Activated T-cell treated with anti-CD3 and anti-CD28 coated beads for 24 hours (primary cell): ENCODE data around the gene RAB6A.
A peak's percentile ranks its signal among the peaks of the same experiment; 100 is the strongest.

Experiments used
- DNase-seq: peaks from one replicate; pipeline ENCODE4 v3.0.0-alpha.2; 2020; ENCODE audit warnings: low read depth

RAB6A gene

DNA sequence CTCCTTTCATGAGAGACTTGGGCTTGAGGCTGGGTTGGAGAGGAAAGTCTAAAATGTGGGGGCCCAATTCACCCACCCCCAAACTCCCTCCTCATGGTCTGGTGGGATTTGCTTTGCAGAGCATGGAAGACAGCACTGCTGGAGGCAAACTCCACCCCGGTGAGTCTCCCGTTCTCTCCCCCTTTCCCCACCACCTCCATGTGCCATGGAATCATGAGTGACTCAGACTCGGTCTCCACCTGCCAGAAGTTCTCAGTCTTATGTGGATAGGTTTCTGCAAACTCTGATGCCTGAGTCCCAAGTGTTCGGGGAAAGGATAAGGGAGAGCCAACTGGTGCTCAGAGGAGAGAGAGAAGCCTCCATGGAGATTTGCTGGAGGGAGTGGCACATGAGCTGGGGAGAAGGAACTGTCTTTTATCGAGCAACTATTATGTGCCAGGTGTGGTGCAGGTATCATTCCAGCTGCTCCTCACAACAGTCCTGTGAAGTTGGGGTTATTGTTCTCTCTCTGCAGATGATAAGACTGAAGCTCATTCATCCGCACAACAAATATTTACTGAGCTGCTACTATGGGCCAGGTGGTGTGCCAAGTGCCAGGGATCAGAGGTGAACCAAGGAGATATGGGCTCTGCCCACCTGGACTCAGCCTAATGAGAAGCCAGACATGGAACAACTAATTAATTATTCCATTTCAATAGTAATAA is 107.9 kb downstream of the RAB6A start:
- no peak for DNase-seq

DNA sequence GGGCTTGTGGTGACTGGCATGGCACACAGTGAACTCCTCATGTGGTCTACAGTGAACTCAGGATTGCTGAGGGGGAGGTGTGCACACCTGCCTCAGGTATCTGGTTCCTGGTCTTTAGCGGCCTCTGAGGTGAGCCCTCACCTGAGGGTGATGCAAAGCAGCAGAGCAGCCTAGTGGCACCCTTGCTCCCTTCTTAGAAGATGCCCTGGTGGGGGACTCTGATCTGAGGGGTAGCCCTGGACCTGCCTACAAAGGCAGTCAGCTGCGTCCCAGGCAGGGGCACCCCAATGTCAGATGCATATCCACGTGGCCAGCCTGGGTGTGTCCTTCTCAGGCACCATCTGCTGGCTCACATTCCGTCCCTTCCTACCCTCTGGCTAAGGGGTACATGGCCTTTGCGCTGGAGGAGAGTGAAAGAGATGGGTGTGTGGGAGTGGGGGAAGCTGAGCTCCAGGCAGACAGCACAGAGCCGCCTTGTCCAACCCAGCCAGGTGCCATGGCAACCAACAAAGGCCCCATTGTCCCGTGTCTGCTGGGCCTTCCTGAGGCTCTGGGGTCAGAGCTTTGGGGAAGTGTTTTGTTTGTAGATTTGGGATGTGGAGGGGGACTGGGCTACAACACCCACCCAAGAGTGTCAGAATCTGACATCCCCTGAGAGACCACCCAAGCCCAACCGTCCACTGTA is 108.7 kb downstream of the RAB6A start:
- DNase-seq: no peak

DNA sequence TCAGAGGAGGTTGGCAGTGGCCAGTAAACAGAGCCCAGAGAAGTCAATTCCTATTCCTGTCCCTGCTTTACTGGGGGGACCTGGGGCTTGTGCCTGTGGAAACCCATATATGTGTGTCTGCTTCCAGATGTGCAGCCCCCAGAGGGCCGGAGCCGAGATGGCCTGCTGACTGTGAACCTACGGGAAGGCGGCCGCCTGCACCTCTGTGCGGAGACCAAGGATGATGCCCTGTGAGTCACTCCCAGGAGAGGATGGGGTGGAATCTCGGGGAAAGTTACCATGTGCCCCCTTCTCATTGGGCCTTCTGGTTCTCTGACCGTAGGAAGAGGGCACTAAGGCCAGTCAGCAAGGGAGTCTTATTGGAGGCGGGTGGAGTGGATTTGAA is 109.2 kb downstream of the RAB6A start:
- DNase-seq: no peak

DNA sequence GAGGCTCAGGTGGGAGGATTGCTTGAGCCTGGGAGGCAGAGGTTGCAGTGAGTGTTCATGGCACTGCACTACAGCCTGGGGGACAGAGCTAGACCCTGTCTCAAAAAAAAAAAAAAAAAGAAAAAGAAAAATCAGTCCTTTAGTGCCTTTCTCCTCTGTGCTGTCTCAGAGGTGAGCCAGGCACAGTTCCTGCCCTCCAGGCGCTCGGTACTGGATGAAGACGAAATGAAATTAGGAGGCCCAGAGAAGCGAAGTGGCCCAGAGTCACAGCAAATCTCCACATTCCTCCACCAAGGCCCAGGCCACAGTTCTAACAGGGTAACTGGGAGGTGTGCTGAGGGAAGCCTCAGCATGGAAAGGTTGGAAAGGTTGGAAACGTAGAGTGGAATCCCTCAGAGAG is 109.6 kb downstream of the RAB6A start:
- DNase-seq: no peak

DNA sequence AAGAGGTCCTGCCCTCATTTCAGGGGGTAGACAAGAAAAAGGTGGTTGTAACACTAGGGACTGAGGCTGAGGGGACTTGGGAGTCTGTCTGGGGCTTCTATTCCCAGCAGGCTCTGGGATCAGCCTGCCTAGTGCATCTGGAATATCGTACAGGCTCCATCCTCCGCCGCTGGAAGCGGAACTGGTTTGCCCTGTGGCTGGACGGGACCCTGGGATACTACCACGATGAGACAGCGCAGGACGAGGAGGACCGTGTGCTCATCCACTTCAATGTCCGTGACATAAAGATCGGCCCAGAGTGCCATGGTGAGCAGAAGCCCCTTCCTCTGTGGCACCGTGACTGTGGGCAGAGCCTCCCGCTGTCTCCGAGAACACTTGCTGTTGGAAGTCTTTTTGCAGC is 110.5 kb downstream of the RAB6A start:
- DNase-seq: no peak

DNA sequence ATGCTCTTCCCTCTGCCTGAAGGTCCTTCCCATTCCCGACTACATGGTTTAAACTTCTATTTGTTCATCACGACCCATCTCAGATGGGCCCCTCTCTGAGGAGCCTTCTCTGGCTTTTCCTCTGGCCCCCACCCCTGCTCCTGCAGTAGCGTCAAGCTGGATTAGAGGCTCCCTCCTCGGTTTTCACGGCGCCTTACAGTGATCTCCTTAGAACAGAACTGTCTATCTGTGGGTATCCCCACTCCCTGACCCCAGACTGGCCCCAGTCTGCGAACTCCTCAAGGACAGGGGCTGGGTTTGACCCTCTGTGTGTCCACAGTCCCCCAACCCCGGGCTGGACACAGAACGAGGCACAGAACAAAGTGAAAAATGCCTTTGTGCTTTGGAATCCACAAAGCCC is 111.7 kb downstream of the RAB6A start:
- no peak for DNase-seq

DNA sequence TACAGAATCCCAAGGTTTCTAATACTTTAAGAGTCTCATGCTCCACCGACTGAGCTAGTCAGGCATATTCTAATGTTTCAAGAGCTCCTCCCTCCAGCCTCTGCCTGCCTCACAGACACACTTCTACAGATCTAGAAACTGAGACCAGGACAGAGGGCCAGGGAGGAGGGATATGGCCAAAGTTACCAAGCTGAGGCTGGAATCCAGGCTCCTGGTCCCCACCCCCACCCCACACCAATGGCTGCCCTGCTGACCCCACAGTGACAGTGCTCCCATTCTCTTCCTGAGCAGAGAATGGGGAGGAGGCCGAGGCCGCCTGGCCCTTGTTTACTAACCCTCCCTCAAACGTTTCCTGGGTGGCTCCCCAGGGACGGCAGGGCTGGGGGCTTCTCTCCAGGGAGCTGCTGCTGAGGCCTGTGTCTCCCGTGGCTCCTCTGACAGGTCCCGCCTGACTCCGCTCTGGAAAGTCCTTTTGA is 112.3 kb downstream of the RAB6A start:
- no peak for DNase-seq

DNA sequence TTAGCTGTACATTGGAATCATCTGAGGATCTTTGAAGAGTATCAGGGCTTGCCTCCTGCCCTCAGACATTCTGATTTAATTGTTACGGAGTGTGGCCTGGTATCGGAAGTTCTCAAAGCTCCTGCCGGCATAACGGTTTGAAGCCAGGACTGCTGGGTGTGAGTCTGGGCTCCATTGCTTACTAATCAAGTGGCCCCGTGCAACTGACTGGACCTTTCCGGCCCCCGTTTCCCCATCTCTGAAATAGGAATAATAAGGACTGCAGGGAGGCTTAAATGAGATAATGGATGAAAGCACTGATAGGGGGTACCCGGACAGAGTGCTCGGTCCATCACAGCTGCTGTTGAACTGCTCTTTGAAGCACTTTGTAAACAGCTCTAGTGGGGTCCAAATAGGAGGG is 112.8 kb downstream of the RAB6A start:
- DNase-seq: no peak

DNA sequence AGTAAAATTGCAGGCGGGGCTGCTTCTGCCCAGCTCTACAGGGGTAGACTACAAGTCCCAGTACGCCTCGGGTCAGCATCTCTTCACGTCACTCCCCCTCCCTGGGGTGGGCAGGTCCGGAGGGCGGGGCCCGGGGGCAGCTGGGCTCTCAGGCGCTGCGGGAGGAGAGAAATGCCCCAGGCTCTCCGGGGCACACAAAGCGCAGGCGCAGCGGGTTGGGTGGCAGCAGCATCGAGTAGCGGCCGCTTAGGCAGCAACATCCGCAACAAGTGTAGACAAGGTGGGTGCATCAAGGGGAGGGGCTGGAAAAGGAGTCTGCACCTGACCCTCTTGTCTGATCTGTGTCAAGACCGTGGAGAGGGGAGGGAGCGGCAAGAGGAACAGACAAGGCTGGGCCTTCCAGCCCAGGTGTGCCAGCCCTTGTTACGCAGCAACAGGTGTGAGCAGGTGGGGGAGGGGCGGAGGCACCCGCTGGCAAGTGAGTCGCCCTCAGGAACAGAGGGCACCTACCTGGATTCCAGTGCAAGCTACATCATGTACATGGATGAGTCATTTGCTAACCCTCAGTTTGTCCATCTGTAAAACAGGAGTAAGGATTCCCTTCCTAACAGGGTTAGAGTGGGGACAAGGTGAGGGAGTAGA is 113.3 kb downstream of the RAB6A start:
- DNase-seq: peak; percentile 87

DNA sequence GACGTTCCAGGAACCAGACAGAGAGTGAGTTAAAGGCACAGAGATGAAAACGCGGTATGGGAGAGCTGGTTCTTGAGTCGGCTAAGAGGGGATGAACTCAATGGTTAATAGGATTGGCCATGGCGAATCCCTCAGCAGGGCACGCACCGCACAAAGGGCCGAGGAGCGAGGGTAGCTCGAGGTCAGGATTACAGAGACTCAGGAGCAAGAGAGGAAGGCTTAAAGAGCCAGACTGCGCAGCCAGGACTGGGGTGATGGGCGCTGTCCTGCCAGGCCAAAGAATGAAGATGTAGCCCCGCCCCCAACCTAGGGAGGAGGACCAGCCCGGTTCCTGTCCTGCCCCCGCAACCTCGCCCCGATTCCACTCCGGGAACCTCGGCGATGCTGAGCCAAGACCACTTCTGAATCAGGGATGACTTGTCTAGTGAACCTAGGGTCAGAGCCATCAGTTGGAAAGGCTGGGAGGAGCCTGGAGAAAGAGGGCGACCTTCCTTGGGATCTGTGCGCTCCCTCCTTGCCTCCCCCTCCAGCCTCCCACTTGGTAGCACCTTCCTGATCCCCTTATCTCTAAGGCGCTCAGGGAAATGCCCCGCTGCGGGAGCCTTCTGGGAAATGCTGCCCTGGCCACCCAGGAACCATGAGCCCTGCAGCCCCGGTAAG is 114.8 kb downstream of the RAB6A start, which contains the start of gene PLEKHB1:
TSS of gene PLEKHB1 (plus strand) at position 610 of the 660 bp plus-strand sequence. CDS start at position 638, 28 bp downstream.
- no peak for DNase-seq

DNA sequence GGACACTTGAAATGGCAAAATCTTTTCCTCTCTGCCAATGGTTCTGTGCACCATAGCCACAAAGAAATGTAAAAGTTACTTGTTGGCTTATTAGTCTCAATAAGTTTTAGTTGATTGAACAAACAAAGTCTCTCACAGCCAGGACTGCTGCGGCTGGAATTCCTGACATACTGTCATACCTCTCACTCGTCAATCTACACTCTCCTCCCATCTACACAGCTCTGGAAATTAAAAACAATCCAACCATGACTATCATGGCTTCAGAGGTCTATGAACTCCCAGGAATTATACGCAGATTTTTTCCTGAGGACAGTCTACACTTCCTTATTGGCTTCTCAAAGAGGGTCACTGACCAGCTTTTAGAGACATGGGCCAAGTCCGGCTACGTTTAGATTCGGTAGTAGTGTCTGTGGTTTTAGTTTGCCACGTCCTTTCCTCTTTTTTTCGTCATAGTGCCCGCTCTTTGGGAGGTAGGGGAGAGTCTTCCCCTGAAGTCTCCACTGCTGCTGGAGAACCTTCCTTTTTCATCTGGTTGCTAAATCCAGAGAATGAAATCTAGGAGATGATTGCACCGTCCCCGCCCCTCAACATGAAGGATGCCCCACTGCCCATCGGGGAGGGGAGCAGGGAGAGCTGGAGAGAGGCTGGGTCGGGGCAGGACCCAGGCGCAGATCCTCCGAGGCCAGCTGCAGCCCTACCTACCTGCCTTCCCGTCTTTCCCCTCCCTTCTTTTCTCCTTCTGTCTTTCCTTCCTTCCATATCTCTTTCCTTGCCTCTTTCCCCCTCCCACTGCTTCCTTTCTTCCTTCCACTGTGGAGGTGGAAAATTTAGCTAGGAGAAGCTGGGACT is 115.5 kb downstream of the RAB6A start:
- no peak for DNase-seq

DNA sequence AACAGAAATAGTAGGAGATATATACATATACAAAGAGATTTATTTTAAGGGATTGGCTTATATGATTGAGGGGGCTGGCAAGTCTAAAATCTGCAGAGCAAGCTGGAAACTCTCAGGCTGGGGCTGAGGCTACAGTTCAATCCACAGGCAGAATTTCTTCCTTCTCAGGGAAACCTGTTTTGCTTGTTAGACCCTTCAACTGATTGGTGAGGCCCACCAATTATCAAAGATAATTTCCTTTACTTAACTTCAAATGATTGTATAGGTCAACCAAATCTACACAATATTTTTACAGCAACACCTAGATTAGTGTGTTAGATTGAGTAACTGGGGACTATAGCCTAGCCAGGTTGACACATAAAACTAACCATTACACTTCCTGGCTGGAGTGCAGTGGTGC is 119.2 kb downstream of the RAB6A start:
- no peak for DNase-seq

DNA sequence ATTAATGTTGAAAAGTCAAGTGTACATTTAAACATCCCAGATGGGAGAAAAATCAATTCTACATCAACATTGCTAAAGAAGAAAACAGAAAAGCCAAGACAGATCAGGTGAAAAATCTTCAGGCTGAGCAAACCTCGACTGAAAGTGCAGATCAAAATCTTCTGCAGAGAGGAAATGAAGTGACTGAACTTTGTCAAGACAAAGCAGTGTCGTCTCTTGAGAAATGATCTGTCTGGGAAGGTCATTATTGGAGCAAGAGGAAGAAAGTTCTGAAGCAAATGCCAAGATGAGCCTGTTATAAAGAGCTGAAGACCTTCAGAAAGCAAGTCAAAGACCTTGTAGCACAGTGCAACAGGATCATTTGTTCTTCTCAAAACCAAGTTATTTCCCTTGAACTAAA is 120.3 kb downstream of the RAB6A start:
- no peak for DNase-seq

DNA sequence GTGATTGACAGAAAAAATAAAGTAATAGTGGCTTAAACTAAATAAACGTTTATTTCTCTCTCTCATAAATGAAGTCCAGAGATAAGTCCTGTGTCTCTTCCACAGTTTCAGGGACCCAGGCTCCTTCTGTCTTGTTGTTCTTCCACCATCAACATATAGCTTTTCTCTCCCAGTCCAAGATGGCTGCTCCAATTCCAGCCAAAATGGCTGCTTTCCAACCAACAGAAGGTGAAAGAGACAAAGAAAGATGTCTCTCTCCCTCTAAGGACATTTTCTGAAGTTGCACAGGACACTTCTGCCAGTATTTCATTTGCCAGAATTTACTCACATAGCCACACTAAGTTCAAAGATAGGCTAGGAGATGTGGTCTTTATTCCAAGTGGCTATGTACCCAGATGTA is 123.9 kb downstream of the RAB6A start:
- DNase-seq: no peak

DNA sequence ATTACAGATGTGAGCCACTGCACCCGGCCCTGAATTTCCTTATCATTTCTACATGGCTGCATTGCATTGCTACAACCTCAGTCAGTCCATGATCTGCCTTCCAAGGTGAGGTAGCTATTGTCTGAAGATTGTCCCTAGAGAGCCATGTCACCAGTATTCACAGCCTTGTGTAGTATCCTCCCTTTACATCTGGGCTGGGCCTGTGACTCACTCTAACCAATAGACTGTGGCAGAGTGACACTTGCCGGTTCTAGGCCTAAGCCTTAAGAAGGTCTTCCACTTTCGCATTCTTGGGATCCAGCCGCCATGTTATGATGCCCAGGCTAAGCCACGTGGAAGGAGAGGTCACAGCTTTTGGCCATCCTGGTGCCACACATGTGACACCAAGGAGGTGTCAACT is 124.6 kb downstream of the RAB6A start:
- DNase-seq: no peak

DNA sequence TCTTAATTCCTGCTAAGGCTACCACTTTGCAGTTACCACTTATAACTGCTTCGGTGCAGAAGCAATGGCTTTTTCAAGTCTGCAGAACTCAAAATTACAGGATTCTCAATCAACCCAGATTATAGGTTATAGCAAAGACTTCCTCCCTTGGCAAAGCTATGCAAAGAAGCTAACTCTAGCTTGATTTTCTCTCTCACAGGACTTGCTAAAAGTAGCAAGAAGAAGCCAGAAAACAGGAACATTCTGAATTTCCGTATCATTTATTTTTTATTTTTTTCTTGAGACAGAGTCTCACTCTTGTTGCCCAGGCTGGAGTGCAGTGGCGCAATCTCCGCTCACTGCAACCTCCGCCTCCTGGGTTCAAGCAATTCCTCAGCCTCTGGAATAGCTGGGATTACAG is 125.2 kb downstream of the RAB6A start:
- DNase-seq: no peak

DNA sequence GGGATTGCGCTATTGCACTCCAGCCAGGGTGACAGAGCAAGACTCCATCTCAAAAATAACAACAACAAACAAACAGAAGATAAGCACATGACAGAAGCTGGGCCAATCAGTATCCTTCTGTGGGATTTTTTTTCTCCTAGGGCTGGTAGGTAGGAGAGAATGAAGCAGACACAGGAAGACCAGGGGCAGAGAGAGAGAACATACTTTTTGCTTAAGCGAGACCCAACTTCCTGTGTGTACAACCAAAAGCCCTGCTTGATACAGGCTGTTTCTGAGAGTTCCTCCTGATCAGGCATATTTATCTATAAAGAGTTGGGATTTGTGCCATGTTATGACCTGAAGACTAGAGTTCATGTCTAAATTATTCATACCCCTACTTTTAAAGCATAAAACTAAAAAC is 126.9 kb downstream of the RAB6A start:
- no peak for DNase-seq

DNA sequence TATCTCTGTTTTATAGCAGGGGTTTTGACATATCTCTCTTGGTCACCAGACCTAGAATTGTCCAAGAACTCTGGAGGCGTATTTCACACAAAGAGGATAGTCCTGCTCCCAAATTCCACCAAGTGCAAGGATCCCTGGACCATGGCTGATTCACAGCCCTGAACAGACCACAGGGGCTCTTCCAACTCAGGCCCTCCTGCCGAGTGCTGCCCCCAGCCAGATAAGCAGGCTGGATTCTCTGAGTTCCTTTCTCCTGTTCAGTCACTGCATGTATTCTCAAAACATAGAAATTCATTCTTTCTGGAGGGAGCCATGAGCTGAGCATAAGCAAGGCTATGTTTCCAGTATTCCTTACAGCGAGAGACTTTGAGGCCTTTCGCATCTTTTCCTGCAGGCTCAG is 127.9 kb downstream of the RAB6A start:
- DNase-seq: no peak

DNA sequence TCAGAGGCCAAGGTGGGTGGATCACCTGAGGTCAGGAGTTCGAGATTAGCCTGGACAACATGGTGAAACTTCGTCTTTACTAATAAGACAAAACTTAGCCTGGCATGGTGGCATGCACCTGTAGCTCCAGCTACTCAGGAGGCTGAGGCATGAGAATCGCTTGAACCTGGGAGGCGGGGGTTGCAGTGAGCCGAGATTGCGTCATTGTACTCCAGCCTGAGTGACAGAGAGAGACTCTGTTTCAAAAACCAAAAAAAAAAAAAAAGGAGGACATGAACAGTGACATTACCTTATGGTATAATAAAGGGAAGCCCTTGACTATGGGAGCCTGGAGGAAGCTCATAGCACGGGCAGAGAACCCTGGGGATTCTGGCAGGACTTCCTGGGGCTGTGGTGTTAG is 131.0 kb downstream of the RAB6A start:
- DNase-seq: no peak

DNA sequence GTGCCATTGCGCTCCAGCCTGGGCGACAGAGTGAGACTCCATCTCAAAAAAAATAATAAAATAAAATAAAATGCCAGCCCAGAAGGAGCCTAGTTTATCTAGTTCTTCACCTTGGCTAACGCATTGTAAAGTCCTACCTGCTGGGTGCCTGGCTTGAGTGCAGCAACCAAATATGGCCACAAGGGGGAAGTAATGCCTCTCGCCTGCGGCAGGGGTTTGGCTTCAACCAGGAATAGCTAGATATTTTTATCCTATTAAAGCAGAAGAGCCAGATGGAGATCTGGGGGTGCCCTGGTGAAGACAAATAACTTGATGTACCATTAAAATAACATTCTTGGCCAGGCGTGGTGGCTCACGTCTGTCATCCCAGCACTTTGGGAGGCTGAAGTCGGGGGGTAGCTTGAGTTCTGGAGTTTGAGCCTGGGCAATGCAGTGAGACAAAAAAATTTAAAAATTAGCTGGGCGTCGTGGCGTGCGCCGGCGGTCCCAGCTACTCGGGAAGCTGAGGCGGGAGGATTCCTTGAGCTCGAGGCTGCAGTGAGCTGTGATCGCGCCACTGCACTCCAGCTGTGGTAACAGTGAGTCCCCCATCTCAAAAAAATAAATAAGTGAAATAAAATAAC is 135.1 kb downstream of the RAB6A start:
- DNase-seq: peak; percentile 61
